Measurements from ENCODE around the gene SUMO3. TPM values are rescaled to one million over a fixed set of nuclear protein-coding genes. Genes with fewer than 3 reads are reported as not detected.

Gene SUMO3
- total RNA-seq, 4 donors from 2014 or later = 41.7 to 56.2 (median 53.7) TPM

- H3K27ac ChIP-seq = no peak overlapping the region
- no peak for ATAC-seq
- peaks cover 0 to 89% of the 10 kb centered on the region in 2 donors for H3K36me3 ChIP-seq
- no peaks in the 10 kb centered on the region for H3K27me3 ChIP-seq
- TF ChIP-seq EP300 (IDR thresholded peaks at IDR 0.05) (no peak), CTCF (IDR thresholded peaks at IDR 0.05) (no peak), POLR2AphosphoS5 (IDR thresholded peaks at IDR 0.05) (no peak), POLR2A (IDR thresholded peaks at IDR 0.05) (no peak)
- no peak overlapping the region for H3K4me3 ChIP-seq
- no peaks in the 10 kb centered on the region for H3K9me3 ChIP-seq
- WGBS, 2 donors (ENCODE audit: low coverage in 1 of 2) = 88 to 90% methylated on average over 2 to 11 of the region's 17 CpGs
- H3K4me1 ChIP-seq = no peaks in the 10 kb centered on the region
These were observed 45.9 kb downstream of the SUMO3 start for GRCh38 chr21:44771896-44772525.

GRCh38 chr21:44767834-44768831 lies 49.7 kb downstream of the SUMO3 start:
- Histone ChIP-seq H3K36me3 (peaks cover 0 to 50% of the 10 kb centered on the region in 2 donors), H3K9me3 (no peaks in the 10 kb centered on the region), H3K27me3 (no peaks in the 10 kb centered on the region), H3K4me1 (no peaks in the 10 kb centered on the region), H3K4me3 (no peak overlapping the region), H3K27ac (no peak overlapping the region)
- no peak for TF ChIP-seq CTCF (IDR thresholded peaks at IDR 0.05)
- no peak for TF ChIP-seq POLR2A (IDR thresholded peaks at IDR 0.05)
- TF ChIP-seq POLR2AphosphoS5 (IDR thresholded peaks at IDR 0.05) = no peak
- TF ChIP-seq EP300 (IDR thresholded peaks at IDR 0.05) = no peak
- WGBS, 2 donors (ENCODE audit: low coverage in 1 of 2) = 52 to 69% methylated on average over 5 to 8 of the region's 30 CpGs
- no peak for ATAC-seq

DNA sequence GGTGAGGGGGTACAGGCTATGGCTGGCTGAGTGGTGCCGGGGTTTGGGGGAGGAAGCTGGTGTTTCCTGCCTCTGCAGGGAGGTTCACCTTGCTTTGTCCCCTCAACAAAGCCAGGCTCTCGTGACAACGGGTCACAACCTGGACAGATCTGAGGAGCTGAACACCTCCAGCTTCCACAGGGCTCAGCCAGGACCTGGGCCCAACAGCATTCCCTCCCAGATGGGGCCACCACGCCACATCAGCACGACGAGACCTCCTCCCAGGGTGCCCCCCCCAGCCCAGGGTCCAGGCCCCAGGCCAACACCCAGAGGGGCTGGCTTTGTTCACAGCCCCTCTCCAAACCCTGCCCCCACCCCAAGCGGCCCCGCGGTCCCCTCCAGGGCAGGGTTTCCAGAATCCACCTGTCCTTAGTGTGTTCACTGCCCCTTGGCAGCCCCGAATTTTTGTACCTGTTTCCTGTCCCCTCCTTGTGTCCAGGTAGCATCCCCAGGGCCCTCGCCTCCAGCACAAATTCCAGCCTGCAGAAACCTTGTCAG lies 51.0 kb downstream of the SUMO3 start:
- Histone ChIP-seq H3K9me3 (no peaks in the 10 kb centered on the region), H3K36me3 (peaks cover 0 to 38% of the 10 kb centered on the region in 2 donors), H3K4me1 (no peaks in the 10 kb centered on the region), H3K4me3 (no peak overlapping the region), H3K27me3 (no peaks in the 10 kb centered on the region), H3K27ac (no peak overlapping the region)
- no peak for ATAC-seq
- no peak for TF ChIP-seq POLR2AphosphoS5 (IDR thresholded peaks at IDR 0.05)
- 73 to 82% methylated on average over 2 to 5 of the region's 11 CpGs for WGBS, 2 donors (ENCODE audit: low coverage in 1 of 2)

GRCh38 chr21:44766014-44766817 lies 51.6 kb downstream of the SUMO3 start:
- no peak for ATAC-seq
- H3K27me3 ChIP-seq = no peaks in the 10 kb centered on the region
- 55 to 86% methylated on average over 2 to 6 of the region's 24 CpGs for WGBS, 2 donors (ENCODE audit: low coverage in 1 of 2)
- no peak for TF ChIP-seq POLR2A (IDR thresholded peaks at IDR 0.05)
- TF ChIP-seq EP300 (IDR thresholded peaks at IDR 0.05) = no peak
- TF ChIP-seq CTCF (IDR thresholded peaks at IDR 0.05) = no peak
- TF ChIP-seq POLR2AphosphoS5 (IDR thresholded peaks at IDR 0.05) = no peak
- no peaks in the 10 kb centered on the region for H3K9me3 ChIP-seq
- peaks cover 0 to 31% of the 10 kb centered on the region in 2 donors for H3K36me3 ChIP-seq
- no peak overlapping the region for H3K4me3 ChIP-seq
- H3K27ac ChIP-seq = no peak overlapping the region
- H3K4me1 ChIP-seq = no peaks in the 10 kb centered on the region
